PC-9 (cell line): ENCODE data around the gene RAB37. TPM values are rescaled to one million over a fixed set of nuclear protein-coding genes. Genes with fewer than 3 reads are reported as not detected.

ENCODE experiments used
- BruUV-seq: library from RNA; stranded (reverse); fragments of 400-500 nt; replicated peaks from 2 replicates; lab custom pipeline; 2021; lab: Mats Ljungman, UMichigan
- CTCF ChIA-PET: fragments of 300-600 bp; sonication (Branson Sonifier 250); formaldehyde crosslinking; loops from one replicate; lab custom pipeline; 2022; ENCODE audit warnings: antibody characterized with exemption; lab: Charles Lee
- POLR2A ChIA-PET: fragments of 300-600 bp; sonication (Branson Sonifier 250); formaldehyde crosslinking; loops from one replicate; lab custom pipeline; 2022; ENCODE audit warnings: antibody characterized with exemption; ENCODE audit not compliant: unreplicated experiment; lab: Charles Lee
- DNase-seq, 2 experiments: peaks; one replicate each; pipeline versions ENCODE4 v3.0.0 to v3.0.0-alpha.2; 2015 to 2022; ENCODE audit warnings: mixed read lengths in 1 of 2
- H2AFZ ChIP-seq: fragments of 200-600 bp; sonication (generic); 2 replicates; pipeline ENCODE4 v1.8.1; 2017; ENCODE audit warnings: antibody characterized with exemption
- H3F3A ChIP-seq: fragments of 200-600 bp; sonication (generic); 2 replicates; pipeline ENCODE4 v1.8.1; 2017; ENCODE audit warnings: antibody characterized with exemption, mild to moderate bottlenecking, low read depth; ENCODE audit not compliant: insufficient read depth
- H3K27ac ChIP-seq: fragments of 200-600 bp; sonication (generic); 2 replicates; pipeline ENCODE4 v1.6.1; 2016; ENCODE audit warnings: mixed run types
- H3K27me3 ChIP-seq: fragments of 200-600 bp; sonication (generic); 2 replicates; pipeline ENCODE4 v1.6.1; 2016; ENCODE audit warnings: low read depth, mixed run types; ENCODE audit not compliant: insufficient read depth
- H3K36me3 ChIP-seq: fragments of 200-600 bp; sonication (generic); 2 replicates; pipeline ENCODE4 v1.6.1; 2016; ENCODE audit warnings: low read depth, mixed run types
- H3K4me1 ChIP-seq: fragments of 200-600 bp; sonication (generic); replicated peaks from 2 replicates; pipeline ENCODE4 v1.6.1; 2016; ENCODE audit warnings: mixed run types; ENCODE audit not compliant: insufficient read depth
- H3K4me2 ChIP-seq: fragments of 200-600 bp; sonication (generic); 2 replicates; pipeline ENCODE4 v1.6.1; 2017; ENCODE audit warnings: mixed run types
- H3K4me3 ChIP-seq: fragments of 200-600 bp; sonication (generic); 2 replicates; pipeline ENCODE4 v1.6.1; 2016; ENCODE audit warnings: mixed run types
- H3K79me2 ChIP-seq: fragments of 200-600 bp; sonication (generic); 2 replicates; pipeline ENCODE4 v1.6.1; 2017; ENCODE audit warnings: low read depth, mixed run types
- H3K9me2 ChIP-seq: fragments of 200-600 bp; sonication (generic); 2 replicates; pipeline ENCODE4 v1.8.1; 2017; ENCODE audit warnings: mild to moderate bottlenecking; ENCODE audit not compliant: insufficient read depth
- H3K9me3 ChIP-seq: fragments of 200-600 bp; sonication (generic); 2 replicates; pipeline ENCODE4 v1.8.1; 2016; ENCODE audit warnings: low read depth; ENCODE audit not compliant: insufficient read depth
- H4K20me1 ChIP-seq: fragments of 200-600 bp; sonication (generic); 2 replicates; pipeline ENCODE4 v1.8.1; 2017; ENCODE audit not compliant: insufficient read depth
- EZH2 ChIP-seq: fragments of 200-600 bp; sonication (generic); IDR thresholded peaks from 2 replicates; pipeline ENCODE4 v1.8.0; 2017; ENCODE audit warnings: antibody characterized with exemption, low read depth
- intact Hi-C: fragments of 100-400 bp; cut with micrococcal nuclease; formaldehyde crosslinking; loops from one replicate; pipeline ENCODE4 v1.10.0; 2022; ENCODE audit not compliant: unreplicated experiment
- total RNA-seq: library from RNA; stranded (reverse); gene quantifications from 2 replicates; pipeline ENCODE4 v1.2.3, GENCODE V29; 2021
- TF ChIP-seq, protein P1 (sequence below): fragments of 200-600 bp; sonication (generic); conservative IDR thresholded peaks from 2 replicates; pipeline ENCODE4 v1.6.1; 2017; ENCODE audit warnings: mixed run types, antibody characterized with exemption, mild to moderate bottlenecking, moderate library complexity

Gene RAB37
- total RNA-seq, 1 experiment from 2014 or later = not detected

DNA sequence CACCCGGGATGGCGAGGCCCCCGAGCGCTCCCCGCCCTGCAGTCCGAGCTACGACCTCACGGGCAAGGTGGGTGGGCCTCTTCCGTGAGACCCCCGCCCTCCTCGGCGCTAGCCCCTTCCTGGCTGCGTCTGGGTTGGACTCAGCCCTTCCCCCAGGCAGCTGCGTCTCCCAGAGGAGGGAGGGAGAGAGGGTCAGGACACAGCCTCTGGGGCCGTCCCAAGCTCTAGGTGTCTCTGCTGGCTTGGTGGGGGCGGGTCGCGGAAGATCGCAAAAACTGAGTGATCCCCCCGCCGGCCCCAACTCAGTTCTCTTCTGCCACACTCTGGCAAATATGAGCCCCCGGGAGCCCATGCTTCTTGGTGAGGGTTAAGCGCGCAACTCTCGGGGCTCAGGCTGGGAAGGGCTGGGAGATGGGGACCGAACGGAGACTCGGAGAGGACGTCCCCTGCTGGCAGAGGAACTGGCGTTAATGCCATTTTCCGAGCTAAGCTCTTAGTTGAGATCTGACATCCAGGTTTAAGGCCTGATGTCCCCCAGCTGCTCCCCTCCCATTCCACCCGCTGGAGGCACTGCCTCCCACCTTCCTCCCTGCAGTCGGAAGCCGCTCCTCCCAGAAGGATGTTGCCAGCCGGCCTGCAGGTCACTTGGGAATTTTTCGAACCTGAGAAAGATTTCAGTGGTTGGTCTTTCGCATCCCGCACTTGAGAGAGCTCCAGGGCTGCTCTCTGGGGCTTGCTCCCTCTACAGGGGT is 419 bp downstream of the RAB37 start:
- intact Hi-C loops = no loop called here
- no peaks in the 10 kb centered on the region for H3K9me2 ChIP-seq
- no peak for TF ChIP-seq EZH2
- TF ChIP-seq, protein P1, sequence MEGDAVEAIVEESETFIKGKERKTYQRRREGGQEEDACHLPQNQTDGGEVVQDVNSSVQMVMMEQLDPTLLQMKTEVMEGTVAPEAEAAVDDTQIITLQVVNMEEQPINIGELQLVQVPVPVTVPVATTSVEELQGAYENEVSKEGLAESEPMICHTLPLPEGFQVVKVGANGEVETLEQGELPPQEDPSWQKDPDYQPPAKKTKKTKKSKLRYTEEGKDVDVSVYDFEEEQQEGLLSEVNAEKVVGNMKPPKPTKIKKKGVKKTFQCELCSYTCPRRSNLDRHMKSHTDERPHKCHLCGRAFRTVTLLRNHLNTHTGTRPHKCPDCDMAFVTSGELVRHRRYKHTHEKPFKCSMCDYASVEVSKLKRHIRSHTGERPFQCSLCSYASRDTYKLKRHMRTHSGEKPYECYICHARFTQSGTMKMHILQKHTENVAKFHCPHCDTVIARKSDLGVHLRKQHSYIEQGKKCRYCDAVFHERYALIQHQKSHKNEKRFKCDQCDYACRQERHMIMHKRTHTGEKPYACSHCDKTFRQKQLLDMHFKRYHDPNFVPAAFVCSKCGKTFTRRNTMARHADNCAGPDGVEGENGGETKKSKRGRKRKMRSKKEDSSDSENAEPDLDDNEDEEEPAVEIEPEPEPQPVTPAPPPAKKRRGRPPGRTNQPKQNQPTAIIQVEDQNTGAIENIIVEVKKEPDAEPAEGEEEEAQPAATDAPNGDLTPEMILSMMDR = no peak
- H3K4me2 ChIP-seq = no peak overlapping the region
- H2AFZ ChIP-seq = no peak overlapping the region
- ChIA-PET CTCF (interaction anchor here (1.5 kb wide), 1 partner anchor 80 kb away, joined by 5 read pairs; no protein-coding TSS in a partner anchor), POLR2A (no interaction called here)
- BruUV-seq = no TSS peak
- no peaks in the 10 kb centered on the region for H3K36me3 ChIP-seq
- no peak for DNase-seq
- H3K4me1 ChIP-seq = peaks cover 22% of the 10 kb centered on the region
- H4K20me1 ChIP-seq = no peaks in the 10 kb centered on the region
- no peak overlapping the region for H3K4me3 ChIP-seq
- no peaks in the 10 kb centered on the region for H3F3A ChIP-seq
- H3K79me2 ChIP-seq = no peaks in the 10 kb centered on the region
- peaks cover 24% of the 10 kb centered on the region for H3K27me3 ChIP-seq
- H3K27ac ChIP-seq = no peak overlapping the region
- no peaks in the 10 kb centered on the region for H3K9me3 ChIP-seq

DNA sequence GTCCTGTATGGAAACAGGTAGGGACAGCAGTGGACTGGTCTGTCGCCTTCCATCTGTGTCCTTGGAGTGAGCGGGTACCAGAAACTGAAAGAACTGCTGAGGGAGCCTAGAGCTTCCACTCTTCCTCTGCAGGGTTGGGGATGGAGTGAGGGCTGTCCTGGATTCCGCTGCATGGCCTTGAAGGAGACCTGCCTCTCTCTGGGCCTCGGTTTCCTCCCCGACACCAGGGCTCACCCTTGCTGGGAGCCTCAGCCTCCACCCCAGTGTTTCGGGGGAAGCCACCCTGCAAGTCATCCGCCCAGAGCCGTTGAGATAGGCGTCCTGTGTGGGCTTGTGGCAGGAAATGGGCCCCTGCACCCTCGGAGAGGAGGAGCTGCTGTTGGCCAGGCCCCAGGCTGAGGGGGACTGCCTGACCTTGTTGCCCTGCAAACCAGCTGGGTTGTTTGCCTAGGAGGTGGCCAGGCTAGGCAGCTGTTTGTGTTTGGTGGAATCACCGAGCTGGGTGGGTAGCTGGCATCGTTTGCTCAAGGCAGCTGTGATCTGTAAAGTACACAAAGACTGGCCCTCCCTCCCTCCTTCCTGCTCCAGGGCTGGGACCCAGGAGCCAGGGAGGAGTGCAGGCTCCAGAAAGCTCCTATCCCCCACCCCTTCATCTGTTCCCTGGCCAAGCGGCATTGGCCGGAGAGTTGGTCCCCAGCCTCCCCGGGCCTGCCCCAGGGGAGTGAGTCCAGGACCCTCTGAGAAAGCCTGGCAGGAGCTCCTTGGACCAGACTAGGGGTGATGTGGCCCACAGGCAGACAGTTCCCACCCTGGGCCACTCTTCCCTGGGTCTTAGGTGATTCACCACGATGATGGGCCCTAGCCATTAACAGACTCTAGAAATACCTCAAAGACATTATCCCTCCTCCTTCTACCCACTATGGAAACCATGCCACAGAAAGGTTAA is 1.3 kb downstream of the RAB37 start:
- TF ChIP-seq, protein P1 = no peak
- TF ChIP-seq EZH2 = no peak
- ChIA-PET CTCF (no interaction called here), POLR2A (interaction anchor here (0.6 kb wide), 1 partner anchor 10 kb away, joined by 4 read pairs; no protein-coding TSS in a partner anchor)
- 0 out of 2 replicates have a peak overlapping the region, but pooled peaks have one; percentile 21 for H3K4me2 ChIP-seq
- no peaks in the 10 kb centered on the region for H3F3A ChIP-seq
- no peak overlapping the region for H3K27ac ChIP-seq
- no TSS peak for BruUV-seq
- peaks cover 30% of the 10 kb centered on the region for H3K4me1 ChIP-seq
- intact Hi-C loops = no loop called here
- H2AFZ ChIP-seq = no peak overlapping the region
- no peak overlapping the region for H3K4me3 ChIP-seq
- H3K79me2 ChIP-seq = no peaks in the 10 kb centered on the region
- no peaks in the 10 kb centered on the region for H3K9me3 ChIP-seq
- no peaks in the 10 kb centered on the region for H3K36me3 ChIP-seq
- DNase-seq = no peak
- H3K27me3 ChIP-seq = peaks cover 22% of the 10 kb centered on the region
- no peaks in the 10 kb centered on the region for H4K20me1 ChIP-seq
- no peaks in the 10 kb centered on the region for H3K9me2 ChIP-seq

- TF ChIP-seq, protein P1 = no peak
- TF ChIP-seq EZH2 = no peak
- Histone ChIP-seq H3K4me1 (peaks cover 39% of the 10 kb centered on the region), H3K27ac (no peak overlapping the region), H3K4me3 (no peak overlapping the region), H3F3A (no peaks in the 10 kb centered on the region), H3K9me3 (no peaks in the 10 kb centered on the region), H3K4me2 (no peak overlapping the region), H3K36me3 (no peaks in the 10 kb centered on the region), H3K79me2 (no peaks in the 10 kb centered on the region), H4K20me1 (no peaks in the 10 kb centered on the region), H2AFZ (no peak overlapping the region), H3K27me3 (peaks cover 18% of the 10 kb centered on the region), H3K9me2 (no peaks in the 10 kb centered on the region)
- BruUV-seq = no TSS peak
- CTCF ChIA-PET = no interaction called here
- POLR2A ChIA-PET = no interaction called here
- DNase-seq = no peak
- intact Hi-C loops = no loop called here
Measured at GRCh38 chr17:74739227-74739831, 2.3 kb downstream of the RAB37 start.
